NCI-H1694 (cell line): ENCODE measurements around the gene NTNG2.
"Not testable (repeated sequence)": the region's sequence is repeated elsewhere in the genome, so short reads cannot be mapped to it uniquely, and the experiment has no call there.

Experiments used
- DNase-seq: peaks from one replicate; lab custom pipeline; 2025; lab: John Stamatoyannopoulos, UW

Gene NTNG2

DNA sequence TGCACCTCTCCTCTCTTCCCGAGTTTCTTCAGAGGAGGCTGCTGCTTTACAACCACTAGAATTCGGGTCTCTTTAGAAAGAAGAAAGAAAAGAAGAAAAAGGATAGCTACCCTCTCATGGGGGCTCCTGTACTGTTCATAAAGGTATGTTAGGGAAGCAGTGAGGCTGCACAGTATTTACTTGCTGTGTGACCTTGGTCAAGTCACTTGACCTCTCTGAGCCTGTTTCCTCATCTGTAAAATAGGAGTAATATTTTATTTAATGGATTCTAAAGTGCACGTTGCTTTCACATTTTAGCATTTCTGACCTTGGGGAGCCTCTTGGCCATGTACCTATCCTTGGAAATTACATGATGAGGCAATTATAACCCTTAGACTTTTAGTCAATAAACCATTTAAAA lies 104.2 kb downstream of the NTNG2 start:
- no peak for DNase-seq

- DNase-seq: no peak
These were observed 105.8 kb downstream of the NTNG2 start for GRCh38 chr9:132267660-132268059.

DNA sequence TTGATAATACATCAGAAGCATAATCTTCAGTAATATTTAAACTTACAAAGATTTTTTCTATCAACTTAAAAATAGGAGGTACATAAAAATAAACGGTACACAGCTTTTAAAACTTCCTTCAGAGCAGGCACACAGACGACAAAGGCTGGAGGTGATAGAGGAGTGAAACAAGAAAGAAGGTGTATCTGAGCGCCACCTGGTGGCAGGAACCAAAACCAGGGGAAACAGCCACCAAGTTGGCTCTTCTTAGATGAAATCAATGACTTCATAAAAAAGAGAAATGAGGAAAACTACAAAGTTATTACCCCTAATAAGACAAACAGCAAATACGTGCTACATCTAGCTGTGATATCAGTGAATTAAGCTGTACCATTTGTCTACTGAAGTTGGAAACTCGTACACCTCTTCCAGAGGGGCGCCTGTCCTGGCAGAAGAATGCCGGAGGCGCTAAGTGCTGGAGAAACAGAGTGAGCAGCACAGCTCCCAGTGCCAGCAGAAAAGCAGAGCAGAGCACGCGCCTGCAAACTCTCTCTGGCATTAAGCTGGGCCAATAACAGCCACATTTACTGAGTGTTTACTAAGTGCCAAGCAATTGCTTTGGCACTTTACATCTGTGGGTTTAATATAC lies 107.0 kb downstream of the NTNG2 start:
- DNase-seq: peak; percentile 76

GRCh38 chr9:132269704-132270516 lies 108.1 kb downstream of the NTNG2 start:
- DNase-seq: not testable (repeated sequence)

- DNase-seq: no peak
These were observed 113.0 kb downstream of the NTNG2 start for GRCh38 chr9:132274861-132275260.

GRCh38 chr9:132283165-132283564 lies 121.3 kb downstream of the NTNG2 start:
- DNase-seq: no peak

DNA sequence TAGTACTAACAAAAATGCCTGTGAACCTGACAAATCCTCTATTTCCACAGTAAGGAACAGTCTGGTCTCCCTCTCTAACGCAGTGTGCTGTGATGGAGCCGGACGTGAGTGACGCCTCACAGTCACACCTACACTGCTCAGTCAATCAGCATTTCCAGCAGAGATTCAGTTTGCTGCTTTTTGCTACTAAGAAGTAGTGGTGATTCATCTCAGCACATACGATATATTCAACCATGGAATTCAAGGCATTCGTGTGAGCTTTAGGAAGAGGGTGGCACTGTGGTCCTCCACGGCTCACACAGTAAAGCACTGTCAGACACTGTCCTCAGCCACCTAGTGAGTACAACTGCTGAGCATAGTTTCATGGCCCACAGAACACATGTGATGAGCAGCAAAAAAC lies 122.0 kb downstream of the NTNG2 start:
- no peak for DNase-seq

DNA sequence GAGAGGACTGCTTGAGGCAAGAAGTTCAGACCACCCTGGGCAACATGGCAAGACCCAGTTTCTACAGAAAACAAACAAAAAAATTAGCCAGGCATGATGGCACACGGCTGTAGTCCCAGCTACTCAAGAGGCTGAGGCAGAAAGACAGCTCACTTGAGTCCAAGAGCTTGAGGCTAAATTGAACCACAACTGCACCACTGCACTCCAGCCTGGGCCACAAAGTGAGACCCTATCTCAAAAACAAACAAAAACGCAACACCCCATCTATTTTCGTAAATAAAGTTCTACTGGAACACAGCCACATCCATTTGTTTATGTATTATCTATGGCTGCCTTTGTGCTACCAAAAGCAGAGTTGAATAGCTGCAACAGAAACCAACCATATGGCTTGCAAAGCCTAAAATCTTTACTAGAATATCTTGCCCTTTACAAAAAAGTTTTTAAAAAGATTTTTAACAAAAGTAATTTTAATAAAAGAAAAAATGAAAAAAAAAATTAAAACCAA lies 125.5 kb downstream of the NTNG2 start:
- no peak for DNase-seq

DNA sequence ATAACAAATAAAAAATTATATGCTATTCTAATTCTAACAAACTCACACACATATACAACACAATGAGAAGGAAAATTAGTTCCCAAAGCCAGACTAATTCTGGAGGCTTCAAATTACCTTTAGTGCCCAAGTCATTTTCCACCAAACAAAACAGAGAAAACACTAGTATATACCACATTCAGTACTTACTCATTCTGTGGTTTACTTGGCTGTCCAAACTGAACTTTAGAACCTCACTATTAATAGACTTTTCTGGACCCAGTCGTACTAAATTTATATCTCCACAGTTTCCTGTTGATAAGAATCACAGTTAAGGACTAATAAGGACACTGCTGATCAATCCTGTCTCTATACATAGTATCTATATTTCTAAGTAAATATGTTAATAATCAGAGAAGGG lies 126.5 kb downstream of the NTNG2 start:
- DNase-seq: no peak

DNA sequence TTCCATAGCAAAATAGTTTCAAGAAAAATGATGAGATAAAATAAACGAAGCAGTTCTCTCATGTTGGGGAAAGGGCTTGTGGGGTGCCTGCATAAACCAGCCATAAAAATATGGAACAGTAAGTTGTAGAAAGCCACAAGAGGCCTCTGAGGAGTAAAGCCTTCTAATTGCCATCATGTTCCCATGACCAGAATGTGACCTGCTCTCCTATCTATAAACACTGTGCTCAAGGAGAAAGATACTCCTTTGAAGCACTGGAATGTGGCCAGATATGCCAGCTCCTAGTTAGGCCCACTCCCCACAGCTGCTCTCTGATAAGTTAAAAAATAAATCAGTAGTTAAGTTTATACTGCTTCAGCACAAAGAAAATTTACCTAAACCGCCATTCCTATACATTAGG lies 127.1 kb downstream of the NTNG2 start:
- no peak for DNase-seq

GRCh38 chr9:132293145-132293721 lies 131.4 kb downstream of the NTNG2 start:
- DNase-seq: no peak
